GM10847 (cell line): Measurements from ENCODE around the gene CCDC159.

Source experiments
- POLR2A ChIP-seq: IDR thresholded peaks from 2 replicates; pipeline ENCODE4 v1.6.1; 2011; ENCODE audit not compliant: insufficient read length; ENCODE audit errors: extremely low read depth

Gene CCDC159

DNA sequence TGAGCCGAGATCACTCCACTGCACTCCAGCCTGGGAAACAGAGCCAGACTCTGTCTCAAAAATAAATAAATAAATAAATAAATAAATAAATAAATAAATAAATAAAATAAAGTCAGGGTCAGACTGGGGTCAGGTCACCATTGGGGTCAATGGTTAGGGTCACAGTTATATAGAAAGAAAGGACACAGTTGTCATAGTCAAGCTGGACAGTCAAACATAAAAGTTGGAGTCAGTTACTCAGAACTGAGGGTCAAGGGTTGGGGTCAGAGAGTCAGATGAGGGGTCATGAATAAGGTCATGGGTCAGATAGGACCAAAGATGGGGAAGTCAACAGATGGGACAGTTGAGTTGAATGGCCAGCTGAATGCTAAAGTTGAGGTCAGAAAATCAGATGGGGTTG lies 54.5 kb downstream of the CCDC159 start:
- TF ChIP-seq POLR2A = no peak

DNA sequence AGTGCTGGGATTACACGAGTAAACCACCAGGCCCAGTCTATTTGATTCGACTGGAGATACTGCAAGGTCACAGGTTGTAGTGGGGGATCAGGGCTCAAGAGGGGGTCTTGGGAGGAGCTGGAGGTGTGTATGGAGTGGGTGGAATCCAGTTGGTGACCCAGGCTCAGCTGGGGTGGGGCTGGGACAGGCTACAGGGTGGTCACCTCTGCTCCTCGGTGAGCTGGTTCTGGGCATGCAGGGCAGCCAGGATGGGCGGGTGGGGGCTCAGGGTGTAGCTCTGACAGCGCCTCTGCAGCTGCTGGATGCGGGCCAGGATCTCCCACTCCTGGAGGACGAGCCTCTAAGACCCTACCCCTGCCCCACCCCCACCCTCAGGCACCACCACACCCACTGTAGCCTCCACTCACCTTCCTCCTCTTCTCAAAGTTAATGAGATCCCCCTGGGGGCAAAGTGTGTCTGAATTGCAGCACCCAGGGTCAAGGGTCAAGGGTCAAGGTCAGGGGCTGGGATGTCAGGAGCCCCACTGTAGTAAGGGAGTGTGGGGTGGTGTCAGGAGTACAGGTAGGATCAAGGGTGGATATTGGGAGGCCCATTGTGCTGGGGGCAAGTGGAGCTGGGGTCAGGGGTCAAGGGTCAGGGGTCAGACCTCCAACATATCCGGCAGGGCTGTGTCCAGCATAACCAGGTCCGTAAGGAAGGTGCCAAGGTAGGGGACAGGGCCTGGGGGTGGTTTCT lies 55.7 kb downstream of the CCDC159 start:
- no peak for TF ChIP-seq POLR2A
